ENCODE results near the gene ZNF101.

DNA sequence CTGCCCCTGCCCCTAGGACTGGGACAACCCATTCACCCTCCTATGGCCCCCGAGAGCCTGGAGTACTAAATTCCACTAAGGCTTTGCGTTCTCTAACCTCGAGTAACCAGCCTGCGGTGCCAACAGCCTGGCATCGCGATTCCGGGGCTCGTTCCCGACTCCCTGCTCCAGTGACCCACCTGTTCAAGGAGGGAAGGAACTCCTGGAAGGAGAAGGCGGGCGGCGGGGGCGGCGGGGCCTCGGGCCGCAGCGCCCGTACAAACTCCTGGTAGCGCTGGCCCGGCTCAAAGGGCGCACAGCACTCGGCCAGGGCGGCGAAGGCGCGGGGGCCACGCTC, 31.5 kb upstream of the ZNF101 start:
- TF ChIP-seq, protein P1, sequence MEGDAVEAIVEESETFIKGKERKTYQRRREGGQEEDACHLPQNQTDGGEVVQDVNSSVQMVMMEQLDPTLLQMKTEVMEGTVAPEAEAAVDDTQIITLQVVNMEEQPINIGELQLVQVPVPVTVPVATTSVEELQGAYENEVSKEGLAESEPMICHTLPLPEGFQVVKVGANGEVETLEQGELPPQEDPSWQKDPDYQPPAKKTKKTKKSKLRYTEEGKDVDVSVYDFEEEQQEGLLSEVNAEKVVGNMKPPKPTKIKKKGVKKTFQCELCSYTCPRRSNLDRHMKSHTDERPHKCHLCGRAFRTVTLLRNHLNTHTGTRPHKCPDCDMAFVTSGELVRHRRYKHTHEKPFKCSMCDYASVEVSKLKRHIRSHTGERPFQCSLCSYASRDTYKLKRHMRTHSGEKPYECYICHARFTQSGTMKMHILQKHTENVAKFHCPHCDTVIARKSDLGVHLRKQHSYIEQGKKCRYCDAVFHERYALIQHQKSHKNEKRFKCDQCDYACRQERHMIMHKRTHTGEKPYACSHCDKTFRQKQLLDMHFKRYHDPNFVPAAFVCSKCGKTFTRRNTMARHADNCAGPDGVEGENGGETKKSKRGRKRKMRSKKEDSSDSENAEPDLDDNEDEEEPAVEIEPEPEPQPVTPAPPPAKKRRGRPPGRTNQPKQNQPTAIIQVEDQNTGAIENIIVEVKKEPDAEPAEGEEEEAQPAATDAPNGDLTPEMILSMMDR (IDR thresholded peaks at IDR 0.05; ENCODE audit: low read depth, low read length) = no peak
- no peak for TF ChIP-seq EZH2phosphoT487 (IDR thresholded peaks at IDR 0.05; ENCODE audit: low read depth)

Measured in OCI-LY3 (cell line).